GM21619 (cell line): ENCODE data around the gene ZNF100.
"Not testable (repeated sequence)": the region's sequence is repeated elsewhere in the genome, so short reads cannot be mapped to it uniquely, and the experiment has no call there.

Experiments used
- ATAC-seq: cut with Tn5 transposase; IDR thresholded peaks from one replicate; pipeline ENCODE4 v1.9.1; 2021; ENCODE audit not compliant: unreplicated experiment

ZNF100 gene

DNA sequence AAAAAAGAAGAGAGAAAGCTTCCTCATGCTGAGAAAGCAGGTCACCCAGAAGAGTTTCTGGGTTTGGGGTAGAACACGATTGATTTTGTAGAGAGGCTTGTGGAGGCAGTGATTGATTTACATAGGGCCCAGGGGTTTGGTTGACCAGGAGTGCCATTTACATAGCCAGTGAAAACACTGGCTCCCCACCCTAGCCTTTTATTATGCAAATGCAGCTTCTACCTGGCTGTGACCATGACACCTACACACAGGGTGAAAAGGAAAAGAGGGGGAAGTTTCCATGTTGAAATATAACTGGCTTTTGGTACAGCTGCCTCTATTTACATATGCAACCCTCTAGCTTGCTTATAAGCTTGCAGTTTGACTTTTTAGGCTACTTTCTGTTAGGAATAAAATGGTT lies 62.0 kb downstream of the ZNF100 start:
- ATAC-seq = no peak

DNA sequence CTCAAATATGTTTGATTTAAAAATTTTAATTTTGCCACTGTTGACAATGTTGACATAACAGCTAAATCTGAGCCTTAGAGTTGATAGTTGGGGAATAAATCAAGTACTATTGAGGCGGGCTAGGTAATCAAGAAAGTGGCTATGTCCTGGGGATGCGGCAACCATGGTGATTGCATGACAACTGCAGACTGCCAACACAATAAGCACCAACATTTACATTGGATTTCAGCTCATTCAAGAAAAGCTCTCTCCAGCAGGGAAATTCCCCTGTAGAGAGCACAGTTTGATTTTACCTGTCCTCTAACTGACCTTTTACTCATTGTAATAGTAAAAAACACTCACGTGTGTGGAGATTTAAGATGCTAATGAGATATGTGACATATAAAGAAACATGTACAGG lies 63.1 kb downstream of the ZNF100 start:
- no peak for ATAC-seq

DNA sequence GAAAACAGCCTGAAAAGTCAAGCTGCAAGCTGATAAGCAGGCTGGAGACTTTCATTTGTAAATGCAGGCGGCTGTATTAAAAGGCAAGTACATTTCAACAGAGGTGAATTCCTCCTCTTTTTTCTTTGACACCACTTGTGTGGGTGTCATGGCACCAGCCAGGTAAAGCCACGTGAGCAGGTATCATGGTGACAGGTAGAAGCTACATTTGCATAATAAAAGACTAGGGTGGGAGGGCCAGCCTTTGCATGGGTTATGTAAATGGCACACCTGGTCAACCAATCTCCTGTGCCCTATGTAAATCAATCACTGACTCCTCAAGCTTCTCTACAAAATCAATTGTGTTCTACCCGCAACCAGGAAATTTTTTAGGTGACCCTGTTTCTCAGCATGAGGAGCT lies 68.2 kb downstream of the ZNF100 start:
- ATAC-seq = no peak

DNA sequence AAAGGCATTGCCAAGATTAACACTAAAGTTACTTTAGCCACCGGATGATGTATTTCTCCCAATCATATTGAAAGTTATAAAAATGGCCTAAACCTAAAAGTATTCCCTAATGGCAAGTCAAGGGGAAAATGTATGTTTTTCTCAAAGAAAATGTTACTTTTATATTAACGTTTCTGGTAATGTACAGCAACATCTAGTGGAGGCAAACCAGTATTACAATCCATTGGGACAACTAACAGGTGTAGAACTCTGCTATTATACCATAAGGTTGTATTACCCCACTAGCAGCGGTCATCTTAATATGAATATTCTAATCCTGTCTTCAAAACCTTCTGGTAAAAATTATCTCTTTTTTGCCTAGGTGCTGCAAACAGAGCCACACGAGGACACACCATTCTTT lies 69.2 kb downstream of the ZNF100 start:
- no peak for ATAC-seq

DNA sequence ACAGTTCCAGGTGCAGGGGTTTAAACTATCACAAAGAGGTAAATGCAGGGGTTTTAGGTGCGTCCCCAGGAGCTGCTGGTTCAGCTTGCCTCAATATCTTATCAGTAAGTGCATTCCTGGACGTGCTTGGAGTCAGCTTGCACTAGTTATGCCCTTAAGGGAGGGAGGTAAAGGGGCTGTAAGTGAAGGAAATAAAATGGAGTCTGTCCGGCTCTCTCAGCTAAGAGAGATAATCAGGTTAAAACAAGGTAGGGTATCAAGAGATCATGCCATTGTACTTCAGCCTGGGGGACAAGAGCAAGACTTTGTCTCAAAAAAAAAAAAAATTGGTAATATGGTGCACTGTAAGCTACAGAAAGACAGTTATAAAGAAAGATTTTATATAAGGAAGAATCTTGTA lies 69.7 kb downstream of the ZNF100 start:
- no peak for ATAC-seq

DNA sequence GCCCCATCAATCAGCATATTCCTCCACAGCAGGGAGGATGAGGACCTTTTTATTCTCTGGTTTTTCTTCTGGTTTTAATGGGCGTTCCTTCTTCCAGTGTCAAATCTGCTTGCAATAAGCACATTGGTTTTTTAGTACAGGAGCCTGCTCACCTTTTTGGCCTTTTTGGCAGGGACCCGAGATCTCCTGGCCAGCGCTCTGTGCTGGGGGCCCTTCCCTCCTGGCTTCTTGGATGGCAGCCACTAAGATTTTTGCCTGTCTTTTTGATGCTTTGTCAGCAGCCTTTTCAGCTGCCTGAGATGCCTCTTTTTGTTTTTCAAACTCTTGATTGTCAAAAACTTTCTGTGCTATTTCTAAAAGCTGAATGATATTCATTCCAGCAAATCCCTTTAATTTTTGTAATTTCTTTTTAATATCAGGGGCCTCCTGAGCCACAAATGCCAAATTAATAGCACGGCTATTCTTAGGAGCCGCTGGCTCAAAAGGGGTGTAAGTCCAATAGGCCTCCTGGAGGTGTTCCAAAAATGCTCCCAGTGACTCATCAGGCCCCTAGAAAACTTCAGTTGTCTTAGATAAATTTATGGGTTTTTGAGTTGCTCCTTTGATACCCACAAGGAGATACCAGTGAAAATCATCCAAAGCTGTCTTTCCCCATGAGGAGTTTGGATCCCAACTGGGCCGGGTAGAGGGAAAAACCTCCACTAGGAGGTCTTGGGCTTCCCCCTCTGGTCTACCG lies 73.0 kb downstream of the ZNF100 start:
- ATAC-seq = no peak

DNA sequence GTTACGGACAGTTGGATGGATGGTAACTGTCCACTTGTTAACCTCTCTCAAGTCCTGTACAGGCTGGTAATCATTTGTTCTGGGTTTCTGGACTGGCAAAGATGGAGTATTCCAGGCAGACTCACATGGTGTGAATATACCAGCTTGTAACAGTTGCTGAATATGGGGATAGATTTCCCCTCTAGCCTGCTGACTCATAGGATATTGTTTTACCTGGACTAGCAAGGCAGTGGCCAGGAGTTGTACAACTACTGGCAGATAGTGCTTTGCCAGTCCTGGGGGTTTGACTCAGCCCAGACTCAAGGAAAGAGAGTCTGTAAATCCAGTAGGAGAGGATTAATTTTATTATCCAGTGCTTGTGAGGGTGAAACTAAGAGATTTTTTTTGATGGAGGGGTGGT lies 74.0 kb downstream of the ZNF100 start:
- no peak for ATAC-seq

DNA sequence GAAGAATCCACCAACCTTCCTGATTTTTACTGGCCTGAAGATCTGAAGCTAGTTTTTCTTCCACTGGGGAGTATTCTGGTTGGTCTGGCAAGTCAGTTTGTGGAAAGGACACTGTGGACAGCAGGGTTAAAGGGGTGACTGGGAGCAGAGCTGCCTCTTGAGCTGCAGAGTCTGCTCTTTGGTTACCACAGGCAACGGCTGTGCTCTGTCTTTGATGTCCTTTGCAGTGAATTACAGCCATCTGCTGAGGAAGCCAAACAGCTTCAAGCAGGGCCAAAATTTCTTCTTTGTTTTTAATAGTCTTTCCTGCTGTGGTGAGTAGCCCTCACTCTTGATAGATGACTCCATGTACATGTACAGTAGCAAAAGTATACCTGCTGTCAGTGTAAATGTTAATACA lies 75.7 kb downstream of the ZNF100 start:
- ATAC-seq = no peak

DNA sequence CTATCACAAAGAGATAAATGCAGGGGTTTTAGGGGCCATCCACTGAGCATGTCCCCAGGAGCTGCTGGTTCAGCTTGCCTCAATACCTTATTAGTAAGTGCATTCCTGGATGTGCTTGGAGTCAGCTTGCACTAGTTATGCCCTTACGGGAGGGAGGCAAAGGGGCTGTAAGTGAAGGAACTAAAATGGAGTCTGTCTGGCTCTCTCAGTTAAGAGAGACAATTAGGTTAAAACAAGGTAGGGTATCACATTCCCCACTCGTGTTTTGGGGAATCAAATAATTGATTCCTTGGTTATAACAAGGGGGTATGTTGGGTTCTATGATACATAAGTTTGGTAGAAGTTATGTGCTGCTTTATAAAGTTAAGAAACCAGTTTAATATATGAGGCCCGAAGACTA lies 78.9 kb downstream of the ZNF100 start:
- ATAC-seq = no peak

DNA sequence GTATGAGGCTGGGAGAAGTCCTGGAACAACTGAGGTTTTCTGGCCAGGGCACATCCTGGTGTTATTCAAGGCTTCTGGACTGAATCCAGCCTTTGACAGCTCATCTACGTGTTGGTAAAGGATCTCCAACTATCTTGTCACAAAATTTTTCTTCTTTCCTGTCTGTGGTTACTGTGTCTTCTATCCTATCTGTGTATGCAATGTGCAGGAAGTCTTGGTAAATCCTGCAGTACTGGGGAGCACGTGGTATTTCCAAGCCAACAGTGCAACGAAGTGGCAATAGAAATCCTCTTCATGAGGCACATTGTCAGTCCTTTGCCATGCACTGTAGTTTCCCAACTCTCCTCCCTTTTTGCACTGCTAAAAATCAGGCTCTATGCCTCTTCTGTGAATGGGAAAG lies 86.7 kb downstream of the ZNF100 start:
- ATAC-seq = no peak

DNA sequence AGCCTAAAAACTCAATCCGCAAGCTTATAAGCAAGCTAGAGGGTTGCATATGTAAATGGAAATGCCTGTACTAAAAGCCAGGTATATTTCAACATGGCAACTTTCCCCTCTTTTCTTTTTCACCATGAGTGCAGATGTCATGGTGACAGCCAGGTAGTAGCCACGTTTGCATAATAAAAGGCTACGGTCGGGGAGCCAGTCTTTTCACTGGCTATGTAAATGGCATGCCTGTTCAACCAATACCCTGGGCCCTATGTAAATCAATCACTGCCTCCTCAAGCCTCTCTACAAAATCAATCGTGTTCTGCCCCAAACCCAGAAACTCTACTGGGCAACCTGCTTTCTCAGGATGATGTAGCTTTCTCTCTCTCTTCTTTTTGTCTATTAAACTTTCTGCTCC lies 87.4 kb downstream of the ZNF100 start:
- no peak for ATAC-seq

DNA sequence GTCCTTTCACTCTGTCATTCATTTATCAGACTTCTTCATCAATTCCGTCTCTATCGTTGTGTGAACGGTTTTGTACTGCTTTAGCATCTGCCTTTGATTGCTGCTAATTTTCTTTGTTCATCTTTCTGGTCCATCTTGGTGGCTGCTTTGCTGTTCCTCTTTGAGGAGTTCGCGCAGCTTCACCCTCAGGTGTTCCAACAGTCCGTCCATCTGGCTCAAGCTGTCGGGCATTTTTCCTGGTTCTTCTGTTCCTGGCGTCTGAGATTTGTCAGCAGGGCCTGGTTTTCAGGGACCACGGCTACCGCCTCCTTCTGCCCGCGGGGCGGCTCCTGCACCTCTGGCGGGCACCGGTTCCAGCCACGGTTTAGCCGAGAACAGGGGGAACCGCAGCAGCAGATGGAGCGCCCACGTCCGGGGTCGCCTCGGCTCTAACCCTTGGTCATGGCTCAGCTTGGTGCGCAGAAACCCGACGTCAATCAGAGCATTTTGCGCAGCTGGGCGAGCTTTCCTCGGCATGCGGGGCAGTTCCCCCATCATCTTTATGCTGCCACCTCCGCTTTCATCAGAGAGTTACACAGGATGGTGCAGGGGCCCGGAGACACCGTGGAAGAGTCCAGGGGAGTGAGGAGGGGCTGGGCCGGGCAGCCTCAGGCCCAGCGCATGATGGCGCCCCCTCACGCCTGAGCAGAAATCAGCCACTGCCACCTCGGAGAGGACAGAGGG lies 89.5 kb downstream of the ZNF100 start:
- ATAC-seq = no peak

DNA sequence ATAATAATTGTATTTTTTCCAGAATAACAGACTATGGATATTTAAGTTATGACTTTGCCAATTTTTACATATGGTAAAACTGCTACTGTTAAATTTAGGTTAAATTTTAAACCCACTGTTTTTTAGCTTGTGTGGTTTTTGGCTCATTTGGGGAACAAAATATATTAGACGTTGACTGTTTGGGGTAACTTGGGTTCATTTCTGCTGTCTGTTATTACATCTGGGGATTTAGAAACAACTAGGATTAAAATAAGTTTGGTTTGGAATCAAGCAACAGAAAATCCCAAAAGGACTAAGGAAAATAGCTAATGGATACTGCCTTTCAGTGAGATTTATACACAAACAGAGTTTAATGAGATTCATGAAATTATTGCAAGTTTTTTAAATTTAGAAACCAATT lies 92.9 kb downstream of the ZNF100 start:
- ATAC-seq = no peak

DNA sequence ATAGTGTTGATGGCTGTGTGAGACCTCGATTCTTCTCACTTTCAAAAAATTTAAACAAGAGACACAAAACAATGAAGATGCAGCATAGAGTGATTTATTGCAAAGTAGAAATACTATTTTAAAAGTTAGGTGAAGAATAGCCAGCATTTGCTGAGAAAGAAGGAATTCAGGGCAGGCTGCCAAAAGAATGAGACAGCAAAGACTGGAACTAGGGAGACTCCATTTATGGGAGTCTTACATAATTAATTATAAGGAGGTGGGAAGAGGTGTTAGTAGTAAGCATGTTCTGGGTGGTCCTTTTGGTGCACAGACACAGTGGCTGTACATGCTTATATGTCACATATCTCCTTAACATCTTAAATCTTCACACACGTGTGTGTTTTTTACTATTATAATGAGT lies 93.9 kb downstream of the ZNF100 start:
- not testable (repeated sequence) for ATAC-seq
